Neuron (in vitro differentiated cells): Measurements from ENCODE around the gene MEI1.

Source experiments
- H2AFZ ChIP-seq: one replicate; pipeline ENCODE4 v1.6.1; 2013; ENCODE audit warnings: low read depth, mild to moderate bottlenecking, inconsistent platforms, low read length, moderate library complexity
- H3K27me3 ChIP-seq: one replicate; pipeline ENCODE4 v1.6.1; 2013; ENCODE audit warnings: low read length; ENCODE audit not compliant: insufficient read depth
- H3K36me3 ChIP-seq: one replicate; pipeline ENCODE4 v1.6.1; 2013; ENCODE audit warnings: low read length; ENCODE audit not compliant: insufficient read depth
- H3K4me1 ChIP-seq: one replicate; pipeline ENCODE4 v1.6.1; 2013; ENCODE audit warnings: low read length; ENCODE audit not compliant: insufficient read depth
- H3K4me3 ChIP-seq: 2 replicates; pipeline ENCODE4 v1.5.1; 2013; ENCODE audit warnings: mild to moderate bottlenecking, low read length, moderate library complexity
- H3K9me3 ChIP-seq: one replicate; pipeline ENCODE4 v1.6.1; 2013; ENCODE audit warnings: low read length

The MEI1 gene

GRCh38 chr22:41841085-41841712 lies 141.9 kb downstream of the MEI1 start:
- H3K27me3 ChIP-seq: no peaks in the 10 kb centered on the region
- H3K36me3 ChIP-seq: peaks cover 62% of the 10 kb centered on the region
- H3K9me3 ChIP-seq: peaks cover 1% of the 10 kb centered on the region
- H3K4me1 ChIP-seq: peaks cover 15% of the 10 kb centered on the region
- no peak overlapping the region for H2AFZ ChIP-seq
- H3K4me3 ChIP-seq: no peak overlapping the region

GRCh38 chr22:41842996-41843970 lies 144.0 kb downstream of the MEI1 start:
- Histone ChIP-seq H3K36me3 (peaks cover 48% of the 10 kb centered on the region), H3K27me3 (no peaks in the 10 kb centered on the region), H2AFZ (no peak overlapping the region), H3K9me3 (peaks cover 1% of the 10 kb centered on the region), H3K4me1 (peaks cover 23% of the 10 kb centered on the region), H3K4me3 (no peak overlapping the region)

GRCh38 chr22:41844036-41844435 lies 144.7 kb downstream of the MEI1 start:
- no peak overlapping the region for H3K4me3 ChIP-seq
- H3K36me3 ChIP-seq: peaks cover 49% of the 10 kb centered on the region
- no peaks in the 10 kb centered on the region for H3K27me3 ChIP-seq
- peaks cover 1% of the 10 kb centered on the region for H3K9me3 ChIP-seq
- no peak overlapping the region for H2AFZ ChIP-seq
- H3K4me1 ChIP-seq: peaks cover 23% of the 10 kb centered on the region

- Histone ChIP-seq H3K9me3 (peaks cover 1% of the 10 kb centered on the region), H3K4me3 (no peak overlapping the region), H3K4me1 (peaks cover 23% of the 10 kb centered on the region), H3K27me3 (no peaks in the 10 kb centered on the region), H3K36me3 (peaks cover 45% of the 10 kb centered on the region), H2AFZ (no peak overlapping the region)
Observed at GRCh38 chr22:41844513-41844912, 145.2 kb downstream of the MEI1 start.

- no peak overlapping the region for H2AFZ ChIP-seq
- no peak overlapping the region for H3K4me3 ChIP-seq
- peaks cover 1% of the 10 kb centered on the region for H3K9me3 ChIP-seq
- H3K36me3 ChIP-seq: peaks cover 40% of the 10 kb centered on the region
- H3K4me1 ChIP-seq: peaks cover 22% of the 10 kb centered on the region
- H3K27me3 ChIP-seq: no peaks in the 10 kb centered on the region
Observed at GRCh38 chr22:41845380-41846267, 146.3 kb downstream of the MEI1 start.

GRCh38 chr22:41846268-41846987 lies 147.1 kb downstream of the MEI1 start:
- Histone ChIP-seq H3K36me3 (peaks cover 36% of the 10 kb centered on the region), H3K9me3 (peaks cover 1% of the 10 kb centered on the region), H2AFZ (no peak overlapping the region), H3K27me3 (no peaks in the 10 kb centered on the region), H3K4me3 (no peak overlapping the region), H3K4me1 (peaks cover 19% of the 10 kb centered on the region)

GRCh38 chr22:41847300-41847699 lies 148.0 kb downstream of the MEI1 start:
- peaks cover 30% of the 10 kb centered on the region for H3K36me3 ChIP-seq
- H3K4me1 ChIP-seq: peaks cover 19% of the 10 kb centered on the region
- no peak overlapping the region for H3K4me3 ChIP-seq
- no peaks in the 10 kb centered on the region for H3K27me3 ChIP-seq
- H2AFZ ChIP-seq: no peak overlapping the region
- H3K9me3 ChIP-seq: no peaks in the 10 kb centered on the region

GRCh38 chr22:41848468-41848867 lies 149.2 kb downstream of the MEI1 start:
- H3K4me3 ChIP-seq: no peak overlapping the region
- H3K9me3 ChIP-seq: no peaks in the 10 kb centered on the region
- peaks cover 19% of the 10 kb centered on the region for H3K4me1 ChIP-seq
- H2AFZ ChIP-seq: no peak overlapping the region
- no peaks in the 10 kb centered on the region for H3K27me3 ChIP-seq
- peaks cover 22% of the 10 kb centered on the region for H3K36me3 ChIP-seq
